Left renal cortex interstitium (tissue), 4 donors: ENCODE data around the gene COL4A2. TPM values are rescaled to one million over a fixed set of nuclear protein-coding genes. Genes with fewer than 3 reads are reported as not detected.

Experiments
- DNase-seq, 4 donors: peaks; one replicate each; pipeline ENCODE4 v3.0.0-alpha.2; 2013; ENCODE audit warnings: low read depth in 4 of 4, low spot score in 2 of 4, missing footprints in 1 of 4
- polyA plus RNA-seq, 4 donors: library from polyadenylated mRNA; unstranded; fragments of 120-200 nt; gene quantifications; one replicate each; pipeline ENCODE4 v1.2.1, GENCODE V29; 2013; ENCODE audit not compliant: insufficient read length in 4 of 4

The COL4A2 gene
- polyA plus RNA-seq, 4 donors = 413 to 571 (median 494) TPM

GRCh38 chr13:110289174-110289573 lies 17.9 kb upstream of the COL4A2 start:
- DNase-seq = no peak

- no peak for DNase-seq
These were observed 17.4 kb upstream of the COL4A2 start for GRCh38 chr13:110289661-110290060.

DNA sequence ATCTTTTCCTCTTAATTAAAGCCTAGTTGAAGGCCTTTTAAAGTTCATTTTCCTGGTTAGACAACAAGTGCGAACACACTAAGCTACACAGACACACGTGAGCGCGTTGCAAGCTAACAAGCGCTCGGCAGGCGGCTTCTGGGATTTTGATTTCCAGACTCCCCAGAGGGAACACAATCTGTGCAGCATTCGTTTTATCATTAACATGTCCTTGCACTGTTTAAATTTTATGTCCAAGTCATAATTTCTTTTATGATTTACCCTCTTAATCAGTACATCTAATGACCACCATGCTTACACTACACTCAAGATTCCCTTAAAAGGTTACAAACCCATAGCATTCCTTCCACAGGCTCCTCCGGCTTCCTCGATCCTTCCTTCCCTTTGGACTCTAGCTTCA lies 16.9 kb upstream of the COL4A2 start:
- no peak for DNase-seq

- no peak for DNase-seq
These were observed 16.3 kb upstream of the COL4A2 start for GRCh38 chr13:110290826-110291225.

DNA sequence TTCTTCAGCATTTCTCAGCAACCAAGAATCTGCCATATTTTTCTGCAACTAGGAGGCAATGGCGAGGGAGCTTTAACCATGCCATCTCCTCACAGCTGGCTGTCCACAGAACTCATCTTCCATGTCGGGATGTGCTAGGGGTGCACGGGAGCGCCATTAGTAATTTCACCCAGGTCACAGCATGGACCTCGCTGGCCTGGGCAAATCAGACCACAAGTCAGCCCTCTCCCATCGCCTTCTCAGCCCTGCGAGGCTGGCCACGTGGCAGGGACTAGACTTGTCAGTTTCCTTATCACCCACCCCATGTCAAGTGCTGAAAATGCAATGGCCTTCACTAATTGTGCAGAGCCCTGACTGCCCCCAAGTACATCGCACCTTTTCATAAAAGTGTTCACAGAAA lies 15.8 kb upstream of the COL4A2 start:
- no peak for DNase-seq

DNA sequence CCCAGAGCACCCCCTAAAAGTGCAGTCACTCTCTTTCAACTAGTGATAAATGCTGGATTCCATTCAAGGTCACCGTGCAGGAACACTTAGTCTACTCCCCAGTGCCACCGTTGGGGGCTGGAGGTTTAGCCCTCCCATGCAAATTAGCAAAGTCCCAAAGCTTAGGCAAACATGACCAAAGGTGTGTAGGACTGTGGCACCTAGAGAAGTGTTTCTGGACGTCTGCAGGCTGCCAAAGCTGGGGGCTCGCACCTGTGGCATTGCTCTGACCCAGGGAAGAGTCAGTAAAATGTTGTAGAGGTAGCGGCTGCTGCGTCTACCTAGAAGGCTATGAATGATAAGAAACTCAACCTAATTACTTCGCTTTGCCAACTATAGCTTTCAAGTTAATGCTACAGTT lies 14.0 kb upstream of the COL4A2 start:
- no peak for DNase-seq

DNA sequence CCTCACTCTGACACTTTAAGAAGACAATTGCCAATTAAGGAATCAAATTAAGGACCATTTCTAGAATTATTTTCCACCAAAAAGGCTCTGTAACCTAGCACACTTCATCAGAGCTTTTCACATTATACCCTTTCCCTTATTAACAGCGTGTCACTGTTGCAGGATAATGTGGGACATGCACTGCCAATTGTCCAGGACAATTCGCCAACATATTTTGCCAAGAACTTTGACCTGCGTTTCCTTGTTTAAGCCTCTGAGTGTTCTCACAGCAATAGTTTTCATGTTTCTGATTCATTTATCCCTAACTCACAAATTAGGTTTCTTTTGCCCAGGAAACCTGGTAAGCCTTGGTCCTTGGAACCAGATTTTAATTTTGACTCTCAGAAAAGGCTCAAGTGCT lies 13.4 kb upstream of the COL4A2 start:
- DNase-seq = no peak

DNA sequence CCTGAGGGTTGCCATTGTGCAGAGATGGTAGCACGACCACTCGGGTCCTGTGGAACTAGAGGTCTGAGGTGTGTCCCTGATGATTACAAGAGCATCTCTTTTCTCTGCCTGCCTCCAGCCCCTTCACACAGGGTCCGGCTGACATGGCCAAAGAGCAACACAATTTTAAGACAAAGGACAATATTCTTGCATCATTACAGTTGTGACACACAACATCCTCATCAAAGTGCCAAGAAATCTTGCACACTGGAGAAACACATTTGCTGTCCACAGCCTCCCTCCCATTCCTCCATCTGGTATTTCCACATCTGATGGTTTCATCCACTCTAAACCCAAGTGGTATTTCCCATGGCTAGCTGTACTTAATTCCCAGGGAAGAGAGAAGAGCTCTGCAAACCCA lies 12.9 kb upstream of the COL4A2 start:
- no peak for DNase-seq

DNA sequence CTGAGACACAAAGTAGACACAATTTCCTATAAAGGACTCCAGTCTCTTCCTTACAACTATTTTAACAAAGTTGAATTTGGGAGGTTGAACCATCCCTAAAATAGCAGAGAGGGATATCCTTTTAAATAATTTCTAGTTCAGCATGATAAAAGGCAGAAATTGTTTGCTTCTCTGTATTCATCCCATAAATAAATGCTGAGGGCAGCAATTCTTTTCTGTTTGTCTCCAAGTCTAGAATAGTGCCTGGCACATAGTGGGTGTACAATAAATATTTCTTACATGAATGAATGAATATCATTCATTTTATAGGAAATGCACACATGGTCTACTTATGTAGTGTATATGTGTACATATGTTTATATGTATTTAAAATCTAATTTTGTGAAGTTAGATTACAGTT lies 12.5 kb upstream of the COL4A2 start:
- no peak for DNase-seq

DNA sequence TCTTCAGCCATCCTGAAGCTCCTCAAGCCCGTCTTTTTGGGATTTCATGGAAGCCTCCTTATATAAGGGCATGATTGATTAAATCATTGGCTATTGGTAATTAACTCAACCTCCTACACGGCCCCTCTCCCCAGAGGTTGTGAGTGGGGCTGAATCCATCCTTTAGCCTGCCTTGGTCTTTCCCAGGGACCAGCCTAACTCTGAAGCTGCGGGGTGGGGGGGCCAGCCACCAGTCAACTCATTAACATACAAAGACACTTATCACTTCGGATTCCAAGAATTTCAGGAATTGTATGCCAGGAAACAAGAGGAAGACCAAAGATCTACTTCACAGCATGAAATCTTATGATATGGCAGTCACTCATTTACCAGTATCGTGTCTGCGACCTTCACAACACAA lies 10.1 kb upstream of the COL4A2 start:
- DNase-seq = no peak

DNA sequence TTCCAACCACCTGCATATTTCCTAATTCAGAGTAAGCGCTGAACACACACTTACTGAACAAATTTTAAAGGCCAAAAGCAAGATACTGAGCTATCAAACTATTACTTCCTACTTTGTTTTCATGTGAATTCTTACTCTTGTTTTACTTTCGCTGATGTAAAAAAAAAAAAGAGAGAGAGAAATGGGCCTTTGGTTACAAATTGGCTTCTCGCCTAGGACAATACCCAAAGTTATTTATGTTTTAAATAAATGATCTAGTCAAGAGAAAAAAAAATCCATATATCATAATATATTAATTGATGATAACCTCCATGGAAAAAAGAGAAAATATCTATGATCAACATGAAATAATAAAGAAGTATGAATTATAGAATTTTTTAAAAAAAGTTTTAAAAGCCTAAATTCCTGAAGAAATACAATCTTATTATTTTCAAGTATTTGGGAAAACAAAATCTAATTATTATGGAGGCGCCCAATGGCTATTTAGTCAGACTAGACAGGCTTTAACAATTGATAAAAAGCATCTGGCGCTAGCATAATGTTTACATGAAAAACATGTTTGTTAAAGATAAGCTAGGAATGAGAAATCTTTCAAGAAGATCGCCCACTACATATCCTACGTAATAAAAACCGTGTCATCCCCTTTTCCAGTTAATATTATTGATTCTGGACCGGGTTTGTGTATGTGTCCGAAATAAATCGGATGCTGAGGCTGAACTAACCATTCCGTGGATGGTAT lies 9.1 kb upstream of the COL4A2 start:
- DNase-seq = peak in 1 of 4 donors; percentile 63

DNA sequence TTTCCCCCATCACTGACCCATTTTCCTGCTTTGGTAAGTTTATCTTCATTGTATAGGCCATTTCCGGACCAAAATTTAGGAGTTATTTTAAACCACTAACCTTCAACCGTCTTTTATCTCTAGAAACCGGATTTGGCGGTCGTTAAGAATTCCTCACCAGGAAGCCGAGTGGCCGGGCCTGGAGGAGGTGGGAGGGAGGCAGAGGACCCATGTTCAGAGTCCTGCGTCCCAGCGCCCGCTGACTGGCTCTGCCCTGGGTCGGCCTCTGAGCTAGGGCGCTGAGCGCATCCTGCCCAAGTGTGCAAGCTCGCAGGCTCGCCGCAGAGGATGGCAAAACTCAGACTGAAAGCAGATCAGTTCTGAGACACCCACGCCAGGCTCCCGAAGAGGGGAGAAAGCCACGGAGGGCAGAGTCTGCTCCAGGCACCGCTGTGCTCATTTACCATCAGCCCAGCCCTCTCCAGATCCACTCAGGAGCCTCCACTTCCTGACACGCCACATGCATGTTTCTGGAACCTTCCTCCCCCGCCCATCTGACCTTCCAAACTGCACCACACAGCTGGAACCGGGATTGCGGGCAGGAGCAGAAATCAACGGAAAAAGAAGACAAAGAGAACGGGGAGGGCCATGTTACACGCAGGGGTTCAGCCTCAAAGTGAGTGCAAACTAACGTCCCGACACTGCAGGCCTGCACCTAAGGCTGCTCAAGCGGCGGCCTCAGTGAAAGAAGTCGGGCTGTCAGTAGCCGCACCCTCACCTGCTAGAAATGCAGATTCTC lies 8.4 kb upstream of the COL4A2 start:
- peak in 2 of 4 donors; percentile 49 to 59 for DNase-seq

GRCh38 chr13:110299283-110299840 lies 7.7 kb upstream of the COL4A2 start:
- no peak for DNase-seq

DNA sequence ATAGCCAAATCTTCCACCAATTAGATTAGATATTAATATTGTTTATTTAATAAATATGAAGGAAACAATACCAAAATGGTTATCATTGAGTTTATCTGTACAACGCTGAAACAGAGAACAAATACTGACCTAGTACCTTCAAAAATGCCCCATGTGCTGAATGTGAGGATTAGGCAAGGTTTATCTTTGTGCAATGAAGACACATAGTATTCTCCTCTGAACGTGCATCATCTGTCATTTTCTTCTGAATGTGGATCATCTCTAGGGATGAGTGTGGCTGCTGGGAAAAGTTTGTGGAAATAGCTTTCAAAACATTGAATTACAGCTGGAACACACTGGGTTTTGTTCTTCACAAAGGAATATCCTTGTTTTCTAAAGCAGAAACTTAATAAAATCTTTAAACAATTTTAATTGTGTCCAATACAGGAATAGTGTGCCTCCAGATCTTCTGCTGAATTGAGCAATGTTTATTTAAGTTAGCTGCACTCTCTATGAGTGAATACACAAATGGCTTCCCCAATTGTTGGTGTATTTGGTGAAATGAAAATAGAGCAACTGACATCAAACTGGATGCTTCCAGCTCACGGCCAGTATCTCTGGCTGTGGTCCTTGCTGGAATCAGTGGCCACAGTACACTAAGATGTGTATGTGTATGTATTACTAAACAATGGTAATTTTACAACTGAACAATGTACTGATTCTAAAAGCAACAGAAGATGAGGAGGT lies 6.8 kb upstream of the COL4A2 start:
- DNase-seq = no peak

DNA sequence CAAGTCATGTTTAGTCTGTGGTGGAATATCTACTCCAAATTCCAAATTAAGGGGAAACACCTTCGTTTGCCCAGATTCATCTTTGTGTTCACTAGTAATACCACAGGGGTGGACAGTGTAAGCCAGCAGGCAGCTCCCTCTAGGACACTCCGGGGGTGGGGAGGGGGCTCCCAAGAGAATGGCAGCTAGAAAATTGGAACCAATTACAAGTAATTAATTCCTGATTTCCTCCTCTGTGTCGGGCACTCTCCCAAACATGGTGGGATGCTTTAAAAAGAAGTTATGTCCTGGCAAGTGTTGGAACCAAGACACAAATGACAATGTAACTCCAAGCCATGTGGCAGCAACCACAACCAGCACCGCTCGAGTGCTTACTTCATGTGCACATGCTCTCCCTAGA lies 6.0 kb upstream of the COL4A2 start:
- no peak for DNase-seq

GRCh38 chr13:110301606-110302553 lies 5.2 kb upstream of the COL4A2 start:
- no peak for DNase-seq

DNA sequence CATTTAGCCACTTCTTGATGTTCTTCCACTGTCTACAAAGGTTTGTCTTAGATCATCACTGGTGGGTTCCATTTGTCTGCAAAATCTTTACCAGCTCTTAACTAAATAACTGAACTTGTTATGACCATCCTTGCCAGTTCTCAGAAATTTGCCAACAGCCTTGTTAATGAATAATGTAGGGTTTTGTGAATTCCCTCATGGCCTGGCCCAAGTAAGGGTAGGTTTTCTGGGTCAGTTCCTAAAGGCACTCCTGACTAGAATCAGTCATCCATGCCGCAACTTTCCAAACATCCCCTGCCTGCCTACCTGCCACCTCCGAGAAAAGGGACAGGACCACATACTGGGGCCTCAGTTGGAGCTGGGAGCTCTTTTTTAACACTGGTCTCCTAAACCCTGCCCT lies 4.1 kb upstream of the COL4A2 start:
- no peak for DNase-seq

- DNase-seq = no peak
These were observed 3.4 kb upstream of the COL4A2 start for GRCh38 chr13:110303644-110304043.

DNA sequence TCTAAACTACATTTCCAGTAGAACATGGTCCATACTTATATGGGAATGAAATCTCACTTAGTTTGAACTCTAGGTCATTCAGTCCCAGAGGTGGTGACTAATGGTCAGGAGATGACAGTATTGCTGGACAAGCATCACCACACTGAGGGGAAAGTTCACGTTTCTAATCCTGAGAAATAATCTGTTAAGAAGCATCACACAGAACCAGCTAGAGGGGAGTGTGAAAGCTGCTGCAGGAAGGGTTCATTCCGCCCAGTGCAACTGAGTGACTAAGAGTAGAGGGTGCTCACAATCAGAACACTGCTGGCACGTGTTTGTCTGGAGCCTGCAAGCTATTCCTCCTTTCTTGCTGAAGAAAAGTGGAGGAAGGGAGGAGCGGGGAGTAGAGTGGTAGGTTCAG lies 2.8 kb upstream of the COL4A2 start:
- no peak for DNase-seq

DNA sequence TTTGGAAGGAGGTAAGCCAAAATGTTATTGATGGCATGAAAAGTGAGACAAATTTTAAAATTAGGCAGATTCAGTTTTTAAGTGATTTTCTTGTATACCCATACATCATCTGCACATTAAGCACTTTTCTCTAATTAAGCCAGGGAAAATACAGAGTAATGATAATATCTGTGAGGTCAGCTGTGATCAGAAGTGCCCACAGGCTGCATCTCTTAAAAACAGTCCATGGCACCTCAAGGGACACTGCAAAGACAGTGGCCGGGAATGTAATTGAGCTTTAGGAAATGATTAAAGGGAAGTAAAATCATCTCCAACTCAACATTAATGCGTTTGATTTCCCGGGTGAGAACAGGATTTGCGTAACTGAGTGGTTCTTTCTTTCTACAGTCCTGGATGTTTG lies 2.1 kb upstream of the COL4A2 start:
- DNase-seq = no peak
